GM23338 (cell line): ENCODE data around the gene MVB12B.

Source experiments
- CREB1 ChIP-seq: fragments of 250-450 bp; sonication (Bioruptor Pico); IDR thresholded peaks from 2 replicates; pipeline ENCODE4 v1.5.0; 2020; ENCODE audit warnings: low read depth, mild to moderate bottlenecking, moderate library complexity
- EZH2 ChIP-seq: fragments of 200-600 bp; sonication (generic); IDR thresholded peaks from one replicate; pipeline ENCODE4 v1.8.0; 2017; ENCODE audit warnings: antibody characterized with exemption, mild to moderate bottlenecking, low read depth; ENCODE audit not compliant: unreplicated experiment
- EZH2phosphoT487 ChIP-seq: fragments of 200-600 bp; sonication (generic); IDR thresholded peaks from one replicate; pipeline ENCODE4 v1.8.1; 2018; ENCODE audit warnings: antibody characterized with exemption; ENCODE audit not compliant: unreplicated experiment
- JUNB ChIP-seq: IDR thresholded peaks from one replicate; pipeline ENCODE4 v1.6.1; 2016; ENCODE audit warnings: antibody characterized with exemption; ENCODE audit not compliant: unreplicated experiment
- POLR2AphosphoS5 ChIP-seq: IDR thresholded peaks from 2 replicates; pipeline ENCODE4 v1.6.1; 2016; ENCODE audit warnings: antibody characterized with exemption, low read depth
- ZNF114 ChIP-seq: fragments of 250-450 bp; sonication (Bioruptor Pico); IDR thresholded peaks from 2 replicates; pipeline ENCODE4 v1.5.0; 2020; ENCODE audit warnings: mild to moderate bottlenecking, moderate library complexity
- ZNF331 ChIP-seq: fragments of 250-450 bp; sonication (Bioruptor Pico); IDR thresholded peaks from 2 replicates; pipeline ENCODE4 v1.5.0; 2020; ENCODE audit warnings: low read depth, mild to moderate bottlenecking, moderate library complexity
- TF ChIP-seq, protein P1 (sequence below), 2 experiments: fragments of 200-600 bp in 1 of 2; sonication (generic) in 1 of 2; conservative IDR thresholded peaks; 2 replicates each; pipeline versions ENCODE4 v1.5.1 to v1.6.1; 2016 to 2017; ENCODE audit warnings: antibody characterized with exemption in 2 of 2, low read depth in 2 of 2, mild to moderate bottlenecking in 2 of 2, moderate library complexity in 1 of 2
- TF ChIP-seq, protein P2 (sequence below): IDR thresholded peaks from one replicate; pipeline ENCODE4 v1.6.1; 2018; ENCODE audit warnings: antibody characterized with exemption; ENCODE audit not compliant: unreplicated experiment

DNA sequence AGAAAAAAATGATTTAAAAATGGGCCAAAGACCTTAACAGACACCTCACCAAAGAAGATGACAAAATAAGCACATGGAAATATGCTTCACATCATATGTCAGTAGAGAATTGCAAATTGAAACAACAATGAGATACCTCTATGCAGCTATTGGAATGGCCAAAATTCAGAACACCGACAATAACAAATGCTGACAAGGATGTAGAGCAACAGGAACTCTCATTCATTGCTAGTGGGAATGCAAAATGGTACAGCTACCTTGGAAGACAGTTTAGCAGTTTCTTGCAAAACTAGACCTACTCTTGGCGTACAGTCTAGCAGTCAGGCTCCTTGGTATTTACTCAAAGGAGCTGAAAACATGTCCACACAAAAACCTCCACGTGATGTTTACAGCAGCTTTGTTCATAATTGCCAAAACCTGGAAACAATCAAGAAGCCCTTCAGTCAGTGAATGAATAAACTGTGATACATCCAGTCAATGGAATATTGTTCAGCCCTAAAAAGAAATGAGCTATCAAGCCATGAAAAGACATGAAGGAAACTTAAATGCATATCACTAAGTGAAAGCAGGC is 10.5 kb upstream of the MVB12B start:
- TF ChIP-seq, protein P1, sequence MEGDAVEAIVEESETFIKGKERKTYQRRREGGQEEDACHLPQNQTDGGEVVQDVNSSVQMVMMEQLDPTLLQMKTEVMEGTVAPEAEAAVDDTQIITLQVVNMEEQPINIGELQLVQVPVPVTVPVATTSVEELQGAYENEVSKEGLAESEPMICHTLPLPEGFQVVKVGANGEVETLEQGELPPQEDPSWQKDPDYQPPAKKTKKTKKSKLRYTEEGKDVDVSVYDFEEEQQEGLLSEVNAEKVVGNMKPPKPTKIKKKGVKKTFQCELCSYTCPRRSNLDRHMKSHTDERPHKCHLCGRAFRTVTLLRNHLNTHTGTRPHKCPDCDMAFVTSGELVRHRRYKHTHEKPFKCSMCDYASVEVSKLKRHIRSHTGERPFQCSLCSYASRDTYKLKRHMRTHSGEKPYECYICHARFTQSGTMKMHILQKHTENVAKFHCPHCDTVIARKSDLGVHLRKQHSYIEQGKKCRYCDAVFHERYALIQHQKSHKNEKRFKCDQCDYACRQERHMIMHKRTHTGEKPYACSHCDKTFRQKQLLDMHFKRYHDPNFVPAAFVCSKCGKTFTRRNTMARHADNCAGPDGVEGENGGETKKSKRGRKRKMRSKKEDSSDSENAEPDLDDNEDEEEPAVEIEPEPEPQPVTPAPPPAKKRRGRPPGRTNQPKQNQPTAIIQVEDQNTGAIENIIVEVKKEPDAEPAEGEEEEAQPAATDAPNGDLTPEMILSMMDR (conservative IDR thresholded peaks at IDR 0.05; ENCODE audit: low read depth in 2 of 2), result no peak
- TF ChIP-seq POLR2AphosphoS5, result no peak
- no peak for TF ChIP-seq EZH2
- TF ChIP-seq EZH2phosphoT487, result no peak
- TF ChIP-seq, protein P2, sequence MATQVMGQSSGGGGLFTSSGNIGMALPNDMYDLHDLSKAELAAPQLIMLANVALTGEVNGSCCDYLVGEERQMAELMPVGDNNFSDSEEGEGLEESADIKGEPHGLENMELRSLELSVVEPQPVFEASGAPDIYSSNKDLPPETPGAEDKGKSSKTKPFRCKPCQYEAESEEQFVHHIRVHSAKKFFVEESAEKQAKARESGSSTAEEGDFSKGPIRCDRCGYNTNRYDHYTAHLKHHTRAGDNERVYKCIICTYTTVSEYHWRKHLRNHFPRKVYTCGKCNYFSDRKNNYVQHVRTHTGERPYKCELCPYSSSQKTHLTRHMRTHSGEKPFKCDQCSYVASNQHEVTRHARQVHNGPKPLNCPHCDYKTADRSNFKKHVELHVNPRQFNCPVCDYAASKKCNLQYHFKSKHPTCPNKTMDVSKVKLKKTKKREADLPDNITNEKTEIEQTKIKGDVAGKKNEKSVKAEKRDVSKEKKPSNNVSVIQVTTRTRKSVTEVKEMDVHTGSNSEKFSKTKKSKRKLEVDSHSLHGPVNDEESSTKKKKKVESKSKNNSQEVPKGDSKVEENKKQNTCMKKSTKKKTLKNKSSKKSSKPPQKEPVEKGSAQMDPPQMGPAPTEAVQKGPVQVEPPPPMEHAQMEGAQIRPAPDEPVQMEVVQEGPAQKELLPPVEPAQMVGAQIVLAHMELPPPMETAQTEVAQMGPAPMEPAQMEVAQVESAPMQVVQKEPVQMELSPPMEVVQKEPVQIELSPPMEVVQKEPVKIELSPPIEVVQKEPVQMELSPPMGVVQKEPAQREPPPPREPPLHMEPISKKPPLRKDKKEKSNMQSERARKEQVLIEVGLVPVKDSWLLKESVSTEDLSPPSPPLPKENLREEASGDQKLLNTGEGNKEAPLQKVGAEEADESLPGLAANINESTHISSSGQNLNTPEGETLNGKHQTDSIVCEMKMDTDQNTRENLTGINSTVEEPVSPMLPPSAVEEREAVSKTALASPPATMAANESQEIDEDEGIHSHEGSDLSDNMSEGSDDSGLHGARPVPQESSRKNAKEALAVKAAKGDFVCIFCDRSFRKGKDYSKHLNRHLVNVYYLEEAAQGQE, result no peak
- TF ChIP-seq JUNB, result no peak
- TF ChIP-seq CREB1 (CRISPR knock-in tag), result no peak
- no peak for TF ChIP-seq ZNF114 (CRISPR knock-in tag)
- TF ChIP-seq ZNF331, result no peak
